Lower leg skin (tissue), 3 donors: ENCODE data around the gene CUL9.

Experiments used
- POLR2A ChIP-seq, 2 donors: fragments of 450-650 bp; IDR thresholded peaks; one replicate each; pipeline ENCODE4 v1.6.1; 2016 to 2017; ENCODE audit warnings: antibody characterized with exemption in 2 of 2, mild to moderate bottlenecking in 1 of 2, moderate library complexity in 1 of 2
- TF ChIP-seq, protein P1 (sequence below), 3 donors: fragments of 450-650 bp; IDR thresholded peaks; one replicate each; pipeline ENCODE4 v1.5.1; 2016; ENCODE audit warnings: antibody characterized with exemption in 3 of 3, mild to moderate bottlenecking in 3 of 3, moderate library complexity in 2 of 3

DNA sequence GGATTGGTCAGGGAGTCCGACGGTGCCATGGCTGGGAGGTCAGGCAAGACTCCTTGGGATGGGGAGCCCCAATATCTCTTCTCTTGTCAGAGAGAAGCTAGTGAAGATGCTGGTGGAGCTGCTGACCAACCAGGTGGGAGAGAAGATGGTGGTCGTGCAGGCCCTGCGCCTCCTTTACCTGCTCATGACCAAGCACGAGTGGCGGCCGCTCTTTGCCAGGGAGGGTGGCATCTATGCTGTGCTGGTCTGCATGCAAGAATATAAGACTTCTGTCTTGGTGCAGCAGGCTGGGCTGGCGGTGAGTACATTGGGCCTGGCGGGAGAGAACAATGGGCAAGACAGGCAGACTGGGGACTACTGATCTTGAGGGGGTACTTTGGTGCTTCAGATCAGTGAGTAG lies 10.9 kb downstream of the CUL9 start:
- TF ChIP-seq, protein P1, sequence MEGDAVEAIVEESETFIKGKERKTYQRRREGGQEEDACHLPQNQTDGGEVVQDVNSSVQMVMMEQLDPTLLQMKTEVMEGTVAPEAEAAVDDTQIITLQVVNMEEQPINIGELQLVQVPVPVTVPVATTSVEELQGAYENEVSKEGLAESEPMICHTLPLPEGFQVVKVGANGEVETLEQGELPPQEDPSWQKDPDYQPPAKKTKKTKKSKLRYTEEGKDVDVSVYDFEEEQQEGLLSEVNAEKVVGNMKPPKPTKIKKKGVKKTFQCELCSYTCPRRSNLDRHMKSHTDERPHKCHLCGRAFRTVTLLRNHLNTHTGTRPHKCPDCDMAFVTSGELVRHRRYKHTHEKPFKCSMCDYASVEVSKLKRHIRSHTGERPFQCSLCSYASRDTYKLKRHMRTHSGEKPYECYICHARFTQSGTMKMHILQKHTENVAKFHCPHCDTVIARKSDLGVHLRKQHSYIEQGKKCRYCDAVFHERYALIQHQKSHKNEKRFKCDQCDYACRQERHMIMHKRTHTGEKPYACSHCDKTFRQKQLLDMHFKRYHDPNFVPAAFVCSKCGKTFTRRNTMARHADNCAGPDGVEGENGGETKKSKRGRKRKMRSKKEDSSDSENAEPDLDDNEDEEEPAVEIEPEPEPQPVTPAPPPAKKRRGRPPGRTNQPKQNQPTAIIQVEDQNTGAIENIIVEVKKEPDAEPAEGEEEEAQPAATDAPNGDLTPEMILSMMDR (IDR thresholded peaks at IDR 0.05) = no peak
- no peak for TF ChIP-seq POLR2A (IDR thresholded peaks at IDR 0.05)
